GM23338 (cell line): ENCODE measurements around the gene ADAMTS15. TPM values are rescaled to one million over a fixed set of nuclear protein-coding genes. Genes with fewer than 3 reads are reported as not detected.

Experiments used
- ATAC-seq: fragments of 200-7000 bp; cut with Tn5 transposase; 3 replicates; pipeline ENCODE4 v1.9.1; 2020
- DNase-seq: peaks from one replicate; pipeline ENCODE4 v3.0.0-alpha.2; 2015; ENCODE audit warnings: low spot score
- H2AFZ ChIP-seq: fragments of 200-600 bp; sonication (generic); 2 replicates; pipeline ENCODE4 v1.8.0; 2016; ENCODE audit warnings: antibody characterized with exemption, mild to moderate bottlenecking, moderate library complexity
- H3F3A ChIP-seq: fragments of 200-600 bp; sonication (generic); replicated peaks from 2 replicates; pipeline ENCODE4 v1.8.0; 2017; ENCODE audit warnings: antibody characterized with exemption, mixed run types, low read depth
- H3K27ac ChIP-seq: fragments of 200-600 bp; sonication (generic); 2 replicates; pipeline ENCODE4 v1.6.1; 2016; ENCODE audit warnings: low read depth
- H3K27me3 ChIP-seq: fragments of 200-600 bp; sonication (generic); 2 replicates; pipeline ENCODE4 v1.8.0; 2016; ENCODE audit warnings: mild to moderate bottlenecking, mixed run types, moderate library complexity; ENCODE audit not compliant: insufficient read depth
- H3K36me3 ChIP-seq: fragments of 200-600 bp; sonication (generic); 2 replicates; pipeline ENCODE4 v1.8.0; 2016; ENCODE audit warnings: mild to moderate bottlenecking; ENCODE audit not compliant: insufficient read depth
- H3K4me1 ChIP-seq: fragments of 200-600 bp; sonication (generic); 2 replicates; pipeline ENCODE4 v1.8.0; 2016; ENCODE audit warnings: mild to moderate bottlenecking, moderate library complexity; ENCODE audit not compliant: insufficient read depth
- H3K4me2 ChIP-seq: fragments of 200-600 bp; sonication (generic); 2 replicates; pipeline ENCODE4 v1.7.1; 2017; ENCODE audit warnings: mixed run types
- H3K4me3 ChIP-seq: fragments of 200-600 bp; sonication (generic); 2 replicates; pipeline ENCODE4 v1.6.1; 2016; ENCODE audit warnings: mixed run types
- H3K79me2 ChIP-seq: fragments of 200-600 bp; sonication (generic); replicated peaks from 2 replicates; pipeline ENCODE4 v1.8.0; 2017; ENCODE audit warnings: mild to moderate bottlenecking; ENCODE audit not compliant: insufficient read depth
- H3K9me2 ChIP-seq: fragments of 200-600 bp; sonication (generic); 2 replicates; pipeline ENCODE4 v1.8.0; 2017; ENCODE audit not compliant: insufficient read depth
- H4K20me1 ChIP-seq: fragments of 200-600 bp; sonication (generic); replicated peaks from 2 replicates; pipeline ENCODE4 v1.8.0; 2017; ENCODE audit warnings: mild to moderate bottlenecking; ENCODE audit not compliant: insufficient read depth
- H3K27ac Mint-ChIP-seq: 2 replicates; pipeline ENCODE4 v1.8.0; 2020; ENCODE audit warnings: inconsistent platforms, mild to moderate bottlenecking, moderate library complexity, mixed read lengths
- H3K27me3 Mint-ChIP-seq: 3 replicates; pipeline ENCODE4 v1.8.0; 2022; ENCODE audit warnings: low read depth, mild to moderate bottlenecking, moderate library complexity, mixed read lengths, inconsistent platforms; ENCODE audit not compliant: insufficient read depth, poor library complexity
- H3K36me3 Mint-ChIP-seq: 3 replicates; pipeline ENCODE4 v1.8.0; 2021; ENCODE audit warnings: low read depth, mild to moderate bottlenecking, inconsistent platforms, moderate library complexity, mixed read lengths
- H3K4me1 Mint-ChIP-seq: 3 replicates; pipeline ENCODE4 v1.8.0; 2020; ENCODE audit warnings: mild to moderate bottlenecking, inconsistent platforms, mixed read lengths
- H3K4me3 Mint-ChIP-seq: 3 replicates; pipeline ENCODE4 v1.8.0; 2021; ENCODE audit warnings: moderate library complexity, mild to moderate bottlenecking, inconsistent platforms, mixed read lengths
- H3K9me3 Mint-ChIP-seq: 3 replicates; pipeline ENCODE4 v1.8.0; 2020; ENCODE audit warnings: moderate library complexity, mild to moderate bottlenecking, inconsistent platforms, mixed read lengths
- CREB1 ChIP-seq: fragments of 250-450 bp; sonication (Bioruptor Pico); IDR thresholded peaks from 2 replicates; pipeline ENCODE4 v1.5.0; 2020; ENCODE audit warnings: low read depth, mild to moderate bottlenecking, moderate library complexity
- EZH2 ChIP-seq: fragments of 200-600 bp; sonication (generic); IDR thresholded peaks from one replicate; pipeline ENCODE4 v1.8.0; 2017; ENCODE audit warnings: antibody characterized with exemption, mild to moderate bottlenecking, low read depth; ENCODE audit not compliant: unreplicated experiment
- EZH2phosphoT487 ChIP-seq: fragments of 200-600 bp; sonication (generic); IDR thresholded peaks from one replicate; pipeline ENCODE4 v1.8.1; 2018; ENCODE audit warnings: antibody characterized with exemption; ENCODE audit not compliant: unreplicated experiment
- JUNB ChIP-seq: IDR thresholded peaks from one replicate; pipeline ENCODE4 v1.6.1; 2016; ENCODE audit warnings: antibody characterized with exemption; ENCODE audit not compliant: unreplicated experiment
- NANOG ChIP-seq: IDR thresholded peaks from 2 replicates; pipeline ENCODE4 v1.6.1; 2016; ENCODE audit warnings: antibody characterized with exemption, borderline replicate concordance
- POLR2AphosphoS5 ChIP-seq: IDR thresholded peaks from 2 replicates; pipeline ENCODE4 v1.6.1; 2016; ENCODE audit warnings: antibody characterized with exemption, low read depth
- STAT1 ChIP-seq: IDR thresholded peaks from one replicate; pipeline ENCODE4 v1.6.1; 2016; ENCODE audit warnings: antibody characterized with exemption; ENCODE audit not compliant: unreplicated experiment
- ZNF114 ChIP-seq: fragments of 250-450 bp; sonication (Bioruptor Pico); IDR thresholded peaks from 2 replicates; pipeline ENCODE4 v1.5.0; 2020; ENCODE audit warnings: mild to moderate bottlenecking, moderate library complexity
- ZNF331 ChIP-seq: fragments of 250-450 bp; sonication (Bioruptor Pico); IDR thresholded peaks from 2 replicates; pipeline ENCODE4 v1.5.0; 2020; ENCODE audit warnings: low read depth, mild to moderate bottlenecking, moderate library complexity
- polyA plus RNA-seq: library from polyadenylated mRNA; unstranded; fragments of >200 nt; fragmentation: Nextera tagmentation; extraction: Ambion mirVana; gene quantifications from 2 replicates; pipeline ENCODE4 v1.2.1, GENCODE V29; 2016
- total RNA-seq: library from RNA; depleted of rRNA; stranded (reverse); fragments of >200 nt; shearing (Covaris generic); gene quantifications from 2 replicates; pipeline ENCODE4 v1.2.3, GENCODE V29; 2014
- TF ChIP-seq, protein P1 (sequence below): IDR thresholded peaks from 2 replicates; pipeline ENCODE4 v1.6.1; 2016; ENCODE audit warnings: antibody characterized with exemption
- TF ChIP-seq, protein P2 (sequence below), 2 experiments: fragments of 200-600 bp in 1 of 2; sonication (generic) in 1 of 2; conservative IDR thresholded peaks; 2 replicates each; pipeline versions ENCODE4 v1.5.1 to v1.6.1; 2016 to 2017; ENCODE audit warnings: antibody characterized with exemption in 2 of 2, low read depth in 2 of 2, mild to moderate bottlenecking in 2 of 2, moderate library complexity in 1 of 2
- TF ChIP-seq, protein P3 (sequence below): fragments of 250-450 bp; sonication (Bioruptor Pico); IDR thresholded peaks from 2 replicates; pipeline ENCODE4 v1.5.0; 2020; ENCODE audit warnings: mild to moderate bottlenecking, moderate library complexity
- TF ChIP-seq, protein P4 (sequence below): IDR thresholded peaks from one replicate; pipeline ENCODE4 v1.6.1; 2018; ENCODE audit warnings: antibody characterized with exemption; ENCODE audit not compliant: unreplicated experiment

Gene ADAMTS15
- total and polyA plus RNA-seq, 2 experiments from 2014 or later: 0.42 to 5.6 TPM

DNA sequence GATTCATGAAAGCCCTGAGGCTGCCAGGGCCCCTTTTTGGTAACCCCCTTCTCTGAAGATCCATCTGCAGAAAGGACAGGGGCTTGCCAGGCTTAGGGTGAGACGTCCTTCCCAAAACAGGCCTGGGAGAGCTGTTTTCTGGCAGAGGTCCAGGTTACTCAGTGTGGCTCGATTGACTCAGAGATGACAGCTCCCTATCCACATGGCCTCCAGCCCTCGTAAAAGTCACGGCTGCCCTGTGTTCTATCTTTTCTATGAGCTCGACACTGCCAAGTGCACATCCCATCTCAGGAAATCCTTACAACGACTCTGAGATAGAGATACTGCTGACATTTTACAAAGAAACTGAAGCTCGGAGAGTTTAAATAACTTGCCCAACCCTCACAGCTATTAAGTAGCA is 40.5 kb upstream of the ADAMTS15 start:
- no peak for ATAC-seq
- Histone ChIP-seq H3K27ac (no peak overlapping the region), H3K27me3 (no peaks in the 10 kb centered on the region), H3K4me3 (no peak overlapping the region), H3K9me2 (no peaks in the 10 kb centered on the region), H3K36me3 (no peaks in the 10 kb centered on the region), H4K20me1 (no peaks in the 10 kb centered on the region), H2AFZ (no peak overlapping the region), H3K4me2 (no peak overlapping the region), H3F3A (peaks cover 1% of the 10 kb centered on the region; the same call in 1 of the 2 replicates), H3K79me2 (no peaks in the 10 kb centered on the region), H3K4me1 (peaks cover 25% of the 10 kb centered on the region)
- Mint-ChIP-seq H3K36me3 (peaks cover 42% of the 10 kb centered on the region), H3K4me3 (no peak overlapping the region), H3K9me3 (no peaks in the 10 kb centered on the region; the same call in 2 of the 3 replicates), H3K4me1 (peaks cover 42% of the 10 kb centered on the region), H3K27ac (no peak overlapping the region; the same call in 1 of the 2 replicates), H3K27me3 (peaks cover 6% of the 10 kb centered on the region)
- DNase-seq: no peak
- no peak for TF ChIP-seq CREB1 (CRISPR knock-in tag)
- TF ChIP-seq NANOG: no peak
- TF ChIP-seq, protein P1, sequence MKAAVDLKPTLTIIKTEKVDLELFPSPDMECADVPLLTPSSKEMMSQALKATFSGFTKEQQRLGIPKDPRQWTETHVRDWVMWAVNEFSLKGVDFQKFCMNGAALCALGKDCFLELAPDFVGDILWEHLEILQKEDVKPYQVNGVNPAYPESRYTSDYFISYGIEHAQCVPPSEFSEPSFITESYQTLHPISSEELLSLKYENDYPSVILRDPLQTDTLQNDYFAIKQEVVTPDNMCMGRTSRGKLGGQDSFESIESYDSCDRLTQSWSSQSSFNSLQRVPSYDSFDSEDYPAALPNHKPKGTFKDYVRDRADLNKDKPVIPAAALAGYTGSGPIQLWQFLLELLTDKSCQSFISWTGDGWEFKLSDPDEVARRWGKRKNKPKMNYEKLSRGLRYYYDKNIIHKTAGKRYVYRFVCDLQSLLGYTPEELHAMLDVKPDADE: no peak
- TF ChIP-seq STAT1: no peak
- TF ChIP-seq EZH2phosphoT487: no peak
- no peak for TF ChIP-seq ZNF331
- TF ChIP-seq JUNB: no peak
- TF ChIP-seq EZH2: no peak
- TF ChIP-seq, protein P2, sequence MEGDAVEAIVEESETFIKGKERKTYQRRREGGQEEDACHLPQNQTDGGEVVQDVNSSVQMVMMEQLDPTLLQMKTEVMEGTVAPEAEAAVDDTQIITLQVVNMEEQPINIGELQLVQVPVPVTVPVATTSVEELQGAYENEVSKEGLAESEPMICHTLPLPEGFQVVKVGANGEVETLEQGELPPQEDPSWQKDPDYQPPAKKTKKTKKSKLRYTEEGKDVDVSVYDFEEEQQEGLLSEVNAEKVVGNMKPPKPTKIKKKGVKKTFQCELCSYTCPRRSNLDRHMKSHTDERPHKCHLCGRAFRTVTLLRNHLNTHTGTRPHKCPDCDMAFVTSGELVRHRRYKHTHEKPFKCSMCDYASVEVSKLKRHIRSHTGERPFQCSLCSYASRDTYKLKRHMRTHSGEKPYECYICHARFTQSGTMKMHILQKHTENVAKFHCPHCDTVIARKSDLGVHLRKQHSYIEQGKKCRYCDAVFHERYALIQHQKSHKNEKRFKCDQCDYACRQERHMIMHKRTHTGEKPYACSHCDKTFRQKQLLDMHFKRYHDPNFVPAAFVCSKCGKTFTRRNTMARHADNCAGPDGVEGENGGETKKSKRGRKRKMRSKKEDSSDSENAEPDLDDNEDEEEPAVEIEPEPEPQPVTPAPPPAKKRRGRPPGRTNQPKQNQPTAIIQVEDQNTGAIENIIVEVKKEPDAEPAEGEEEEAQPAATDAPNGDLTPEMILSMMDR (conservative IDR thresholded peaks at IDR 0.05; ENCODE audit: low read depth in 2 of 2): no peak
- TF ChIP-seq, protein P3, sequence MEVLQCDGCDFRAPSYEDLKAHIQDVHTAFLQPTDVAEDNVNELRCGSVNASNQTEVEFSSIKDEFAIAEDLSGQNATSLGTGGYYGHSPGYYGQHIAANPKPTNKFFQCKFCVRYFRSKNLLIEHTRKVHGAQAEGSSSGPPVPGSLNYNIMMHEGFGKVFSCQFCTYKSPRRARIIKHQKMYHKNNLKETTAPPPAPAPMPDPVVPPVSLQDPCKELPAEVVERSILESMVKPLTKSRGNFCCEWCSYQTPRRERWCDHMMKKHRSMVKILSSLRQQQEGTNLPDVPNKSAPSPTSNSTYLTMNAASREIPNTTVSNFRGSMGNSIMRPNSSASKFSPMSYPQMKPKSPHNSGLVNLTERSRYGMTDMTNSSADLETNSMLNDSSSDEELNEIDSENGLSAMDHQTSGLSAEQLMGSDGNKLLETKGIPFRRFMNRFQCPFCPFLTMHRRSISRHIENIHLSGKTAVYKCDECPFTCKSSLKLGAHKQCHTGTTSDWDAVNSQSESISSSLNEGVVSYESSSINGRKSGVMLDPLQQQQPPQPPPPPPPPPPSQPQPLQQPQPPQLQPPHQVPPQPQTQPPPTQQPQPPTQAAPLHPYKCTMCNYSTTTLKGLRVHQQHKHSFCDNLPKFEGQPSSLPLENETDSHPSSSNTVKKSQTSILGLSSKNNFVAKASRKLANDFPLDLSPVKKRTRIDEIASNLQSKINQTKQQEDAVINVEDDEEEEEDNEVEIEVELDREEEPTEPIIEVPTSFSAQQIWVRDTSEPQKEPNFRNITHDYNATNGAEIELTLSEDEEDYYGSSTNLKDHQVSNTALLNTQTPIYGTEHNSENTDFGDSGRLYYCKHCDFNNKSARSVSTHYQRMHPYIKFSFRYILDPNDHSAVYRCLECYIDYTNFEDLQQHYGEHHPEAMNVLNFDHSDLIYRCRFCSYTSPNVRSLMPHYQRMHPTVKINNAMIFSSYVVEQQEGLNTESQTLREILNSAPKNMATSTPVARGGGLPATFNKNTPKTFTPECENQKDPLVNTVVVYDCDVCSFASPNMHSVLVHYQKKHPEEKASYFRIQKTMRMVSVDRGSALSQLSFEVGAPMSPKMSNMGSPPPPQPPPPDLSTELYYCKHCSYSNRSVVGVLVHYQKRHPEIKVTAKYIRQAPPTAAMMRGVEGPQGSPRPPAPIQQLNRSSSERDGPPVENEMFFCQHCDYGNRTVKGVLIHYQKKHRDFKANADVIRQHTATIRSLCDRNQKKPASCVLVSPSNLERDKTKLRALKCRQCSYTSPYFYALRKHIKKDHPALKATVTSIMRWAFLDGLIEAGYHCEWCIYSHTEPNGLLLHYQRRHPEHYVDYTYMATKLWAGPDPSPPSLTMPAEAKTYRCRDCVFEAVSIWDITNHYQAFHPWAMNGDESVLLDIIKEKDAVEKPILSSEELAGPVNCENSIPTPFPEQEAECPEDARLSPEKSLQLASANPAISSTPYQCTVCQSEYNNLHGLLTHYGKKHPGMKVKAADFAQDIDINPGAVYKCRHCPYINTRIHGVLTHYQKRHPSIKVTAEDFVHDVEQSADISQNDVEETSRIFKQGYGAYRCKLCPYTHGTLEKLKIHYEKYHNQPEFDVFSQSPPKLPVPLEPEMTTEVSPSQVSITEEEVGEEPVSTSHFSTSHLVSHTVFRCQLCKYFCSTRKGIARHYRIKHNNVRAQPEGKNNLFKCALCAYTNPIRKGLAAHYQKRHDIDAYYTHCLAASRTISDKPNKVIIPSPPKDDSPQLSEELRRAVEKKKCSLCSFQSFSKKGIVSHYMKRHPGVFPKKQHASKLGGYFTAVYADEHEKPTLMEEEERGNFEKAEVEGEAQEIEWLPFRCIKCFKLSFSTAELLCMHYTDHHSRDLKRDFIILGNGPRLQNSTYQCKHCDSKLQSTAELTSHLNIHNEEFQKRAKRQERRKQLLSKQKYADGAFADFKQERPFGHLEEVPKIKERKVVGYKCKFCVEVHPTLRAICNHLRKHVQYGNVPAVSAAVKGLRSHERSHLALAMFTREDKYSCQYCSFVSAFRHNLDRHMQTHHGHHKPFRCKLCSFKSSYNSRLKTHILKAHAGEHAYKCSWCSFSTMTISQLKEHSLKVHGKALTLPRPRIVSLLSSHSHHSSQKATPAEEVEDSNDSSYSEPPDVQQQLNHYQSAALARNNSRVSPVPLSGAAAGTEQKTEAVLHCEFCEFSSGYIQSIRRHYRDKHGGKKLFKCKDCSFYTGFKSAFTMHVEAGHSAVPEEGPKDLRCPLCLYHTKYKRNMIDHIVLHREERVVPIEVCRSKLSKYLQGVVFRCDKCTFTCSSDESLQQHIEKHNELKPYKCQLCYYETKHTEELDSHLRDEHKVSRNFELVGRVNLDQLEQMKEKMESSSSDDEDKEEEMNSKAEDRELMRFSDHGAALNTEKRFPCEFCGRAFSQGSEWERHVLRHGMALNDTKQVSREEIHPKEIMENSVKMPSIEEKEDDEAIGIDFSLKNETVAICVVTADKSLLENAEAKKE (CRISPR knock-in tag): no peak
- TF ChIP-seq ZNF114 (CRISPR knock-in tag): no peak
- no peak for TF ChIP-seq POLR2AphosphoS5
- TF ChIP-seq, protein P4, sequence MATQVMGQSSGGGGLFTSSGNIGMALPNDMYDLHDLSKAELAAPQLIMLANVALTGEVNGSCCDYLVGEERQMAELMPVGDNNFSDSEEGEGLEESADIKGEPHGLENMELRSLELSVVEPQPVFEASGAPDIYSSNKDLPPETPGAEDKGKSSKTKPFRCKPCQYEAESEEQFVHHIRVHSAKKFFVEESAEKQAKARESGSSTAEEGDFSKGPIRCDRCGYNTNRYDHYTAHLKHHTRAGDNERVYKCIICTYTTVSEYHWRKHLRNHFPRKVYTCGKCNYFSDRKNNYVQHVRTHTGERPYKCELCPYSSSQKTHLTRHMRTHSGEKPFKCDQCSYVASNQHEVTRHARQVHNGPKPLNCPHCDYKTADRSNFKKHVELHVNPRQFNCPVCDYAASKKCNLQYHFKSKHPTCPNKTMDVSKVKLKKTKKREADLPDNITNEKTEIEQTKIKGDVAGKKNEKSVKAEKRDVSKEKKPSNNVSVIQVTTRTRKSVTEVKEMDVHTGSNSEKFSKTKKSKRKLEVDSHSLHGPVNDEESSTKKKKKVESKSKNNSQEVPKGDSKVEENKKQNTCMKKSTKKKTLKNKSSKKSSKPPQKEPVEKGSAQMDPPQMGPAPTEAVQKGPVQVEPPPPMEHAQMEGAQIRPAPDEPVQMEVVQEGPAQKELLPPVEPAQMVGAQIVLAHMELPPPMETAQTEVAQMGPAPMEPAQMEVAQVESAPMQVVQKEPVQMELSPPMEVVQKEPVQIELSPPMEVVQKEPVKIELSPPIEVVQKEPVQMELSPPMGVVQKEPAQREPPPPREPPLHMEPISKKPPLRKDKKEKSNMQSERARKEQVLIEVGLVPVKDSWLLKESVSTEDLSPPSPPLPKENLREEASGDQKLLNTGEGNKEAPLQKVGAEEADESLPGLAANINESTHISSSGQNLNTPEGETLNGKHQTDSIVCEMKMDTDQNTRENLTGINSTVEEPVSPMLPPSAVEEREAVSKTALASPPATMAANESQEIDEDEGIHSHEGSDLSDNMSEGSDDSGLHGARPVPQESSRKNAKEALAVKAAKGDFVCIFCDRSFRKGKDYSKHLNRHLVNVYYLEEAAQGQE: no peak
